Kidney (tissue), 14 donors: ENCODE measurements around the gene TCF3. TPM values are rescaled to one million over a fixed set of nuclear protein-coding genes. Genes with fewer than 3 reads are reported as not detected.

Experiments
- DNase-seq, 5 donors: peaks; one replicate each; pipeline ENCODE4 v3.0.0-alpha.2; 2013 to 2020
- FAIRE-seq: peaks from 2 replicates; lab custom pipeline; 2012; peaks lifted over from hg19 to GRCh38; lab: Jason Lieb, UNC
- H3K27ac ChIP-seq, 2 donors: one replicate each; pipeline ENCODE4 v1.7.0; 2013; ENCODE audit warnings: low read depth in 2 of 2, low read length in 2 of 2, inconsistent platforms in 1 of 2
- H3K27me3 ChIP-seq: one replicate; pipeline ENCODE4 v1.7.1; 2013; ENCODE audit warnings: low read length, inconsistent platforms; ENCODE audit not compliant: control insufficient read depth, insufficient read depth
- H3K36me3 ChIP-seq, 3 donors: one replicate each; pipeline versions ENCODE4 v1.7.0 to v1.7.1; 2013; ENCODE audit warnings: low read length in 3 of 3, control low read depth in 1 of 3, inconsistent platforms in 1 of 3; ENCODE audit not compliant: insufficient read depth in 3 of 3, control insufficient read depth in 2 of 3
- H3K4me1 ChIP-seq, 3 donors: one replicate each; pipeline versions ENCODE4 v1.7.0 to v1.7.1; 2013; ENCODE audit warnings: low read length in 3 of 3, inconsistent platforms in 1 of 3, low read depth in 1 of 3; ENCODE audit not compliant: control insufficient read depth in 2 of 3, insufficient read depth in 2 of 3
- H3K4me3 ChIP-seq, 3 donors: one replicate each; pipeline versions ENCODE4 v1.7.0 to v1.8.1; 2013; ENCODE audit warnings: low read length in 3 of 3, control low read depth in 1 of 3, inconsistent platforms in 1 of 3
- H3K9ac ChIP-seq, 3 donors: one replicate each; pipeline versions ENCODE4 v1.7.0 to v1.7.1; 2013; ENCODE audit warnings: low read length in 3 of 3, control low read depth in 1 of 3, inconsistent platforms in 1 of 3
- H3K9me3 ChIP-seq, 3 donors: one replicate each; pipeline versions ENCODE4 v1.7.0 to v1.7.1; 2013; ENCODE audit warnings: low read length in 3 of 3, control low read depth in 1 of 3, inconsistent platforms in 1 of 3; ENCODE audit not compliant: control insufficient read depth in 2 of 3, insufficient read depth in 1 of 3
- intact Hi-C: fragments of 100-400 bp; cut with DNase I; formaldehyde crosslinking; loops from one replicate; pipeline ENCODE4 v1.11.1; 2022
- polyA plus RNA-seq: library from polyadenylated mRNA; stranded (reverse); fragments of 350-450 nt; fragmentation: Illumina TruSeq; extraction: RNeasy Lipid Tissue Mini Kit (QIAGEN cat#74804); gene quantifications from one replicate; pipeline ENCODE4 v1.2.3, GENCODE V29; 2014; ENCODE audit warnings: low read depth, low replicate concordance; ENCODE audit not compliant: insufficient read depth
- total RNA-seq: library from RNA; stranded (reverse); fragmentation: NEBNext Ultra II Directional; extraction: Animal tissue kit (Norgen Biotek cat#: 25700); gene quantifications from one replicate; pipeline ENCODE4 v1.2.1, GENCODE V29; 2021
- TF ChIP-seq, protein P1 (sequence below): IDR thresholded peaks from 3 replicates; pipeline ENCODE4 v1.5.1; 2012; ENCODE audit warnings: mild to moderate bottlenecking, moderate library complexity, borderline replicate concordance; ENCODE audit not compliant: insufficient read depth; ENCODE audit errors: extremely low read depth
- donor health status: control.
- donor health status: control.
- donor health status: control.
- donor health status: control.
- donor health status: control.
- donor health status: DM: yes; HTN: yes; CAD: no.
- donor health status: Normal renal cell carcinoma (clear cell type).

Gene TCF3
- total and polyA plus RNA-seq, 2 donors from 2014 or later = 20.3 to 50.2 TPM

DNA sequence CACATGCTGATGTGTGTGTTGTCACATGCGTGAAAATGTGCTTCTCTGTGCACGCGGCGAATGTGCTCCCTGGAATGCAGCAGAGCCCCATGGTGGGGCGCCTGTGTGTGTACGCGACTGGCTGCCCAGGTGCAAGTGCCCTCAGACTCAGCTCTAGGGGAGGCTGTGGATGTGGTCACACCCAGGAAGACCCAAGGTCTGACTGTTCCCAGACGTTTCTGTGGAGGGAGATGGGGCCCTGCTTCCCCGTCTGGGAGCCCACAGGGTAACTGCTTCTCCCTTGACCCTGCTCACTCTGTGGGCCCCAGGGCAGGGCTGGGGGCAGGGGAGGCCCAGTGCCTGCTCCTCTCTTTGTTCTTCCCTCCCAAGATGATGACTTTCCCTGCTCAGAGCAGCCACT lies 39.3 kb downstream of the TCF3 start:
- peaks cover 3 to 7% (median 3%) of the 10 kb centered on the region in 3 donors for H3K36me3 ChIP-seq
- FAIRE-seq = no peak

DNA sequence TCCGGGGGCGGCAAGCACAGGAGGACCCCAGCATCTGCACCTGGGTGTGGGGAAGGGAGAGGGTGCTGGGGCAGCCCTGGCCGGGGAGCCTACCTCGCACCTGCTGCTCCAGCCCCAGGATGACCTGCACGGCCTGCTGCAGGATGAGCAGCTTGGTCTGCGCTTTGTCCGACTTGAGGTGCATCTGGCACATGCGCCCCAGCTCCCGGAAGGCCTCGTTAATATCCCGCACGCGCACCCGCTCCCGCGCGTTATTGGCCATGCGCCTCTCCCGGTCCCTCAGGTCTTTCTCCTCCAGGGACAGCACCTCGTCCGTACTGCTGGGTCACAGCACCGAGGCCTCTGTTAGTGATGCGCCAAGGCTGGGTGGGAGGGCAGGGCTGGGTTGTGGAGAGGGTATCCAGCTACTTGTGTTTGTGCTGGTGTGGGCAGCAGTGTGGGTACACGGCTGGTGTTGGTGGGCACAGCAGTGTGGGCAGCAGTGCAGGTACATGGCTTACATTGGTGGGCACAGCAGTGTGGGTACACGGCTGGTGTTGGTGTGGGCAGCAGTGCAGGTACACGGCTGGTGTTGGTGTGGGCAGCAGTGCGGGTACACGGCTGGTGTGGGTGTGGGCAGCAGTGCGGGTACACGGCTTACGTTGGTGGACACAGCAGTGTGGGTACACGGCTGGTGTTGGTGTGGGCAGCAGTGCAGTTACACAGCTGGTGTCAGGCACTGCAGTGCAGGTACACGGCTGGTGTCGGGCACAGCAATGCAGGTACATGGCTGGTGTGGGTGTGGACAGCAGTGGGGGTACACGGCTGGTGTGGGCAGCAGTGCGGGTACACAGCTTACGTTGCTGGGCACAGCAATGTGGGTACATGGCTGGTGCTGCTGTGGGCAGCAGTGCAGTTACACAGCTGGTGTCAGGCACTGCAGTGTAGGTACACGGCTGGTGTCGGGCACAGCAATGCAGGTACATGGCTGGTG lies 40.0 kb downstream of the TCF3 start:
- DNase-seq = no peak
- Histone ChIP-seq H3K36me3 (peaks cover 3 to 7% (median 3%) of the 10 kb centered on the region in 3 donors), H3K9ac (no peak overlapping the region), H3K9me3 (no peaks in the 10 kb centered on the region), H3K27ac (no peak overlapping the region), H3K4me1 (no peaks in the 10 kb centered on the region), H3K27me3 (no peaks in the 10 kb centered on the region), H3K4me3 (no peak overlapping the region)
- FAIRE-seq = no peak
- intact Hi-C loops = no loop called here
- TF ChIP-seq, protein P1, sequence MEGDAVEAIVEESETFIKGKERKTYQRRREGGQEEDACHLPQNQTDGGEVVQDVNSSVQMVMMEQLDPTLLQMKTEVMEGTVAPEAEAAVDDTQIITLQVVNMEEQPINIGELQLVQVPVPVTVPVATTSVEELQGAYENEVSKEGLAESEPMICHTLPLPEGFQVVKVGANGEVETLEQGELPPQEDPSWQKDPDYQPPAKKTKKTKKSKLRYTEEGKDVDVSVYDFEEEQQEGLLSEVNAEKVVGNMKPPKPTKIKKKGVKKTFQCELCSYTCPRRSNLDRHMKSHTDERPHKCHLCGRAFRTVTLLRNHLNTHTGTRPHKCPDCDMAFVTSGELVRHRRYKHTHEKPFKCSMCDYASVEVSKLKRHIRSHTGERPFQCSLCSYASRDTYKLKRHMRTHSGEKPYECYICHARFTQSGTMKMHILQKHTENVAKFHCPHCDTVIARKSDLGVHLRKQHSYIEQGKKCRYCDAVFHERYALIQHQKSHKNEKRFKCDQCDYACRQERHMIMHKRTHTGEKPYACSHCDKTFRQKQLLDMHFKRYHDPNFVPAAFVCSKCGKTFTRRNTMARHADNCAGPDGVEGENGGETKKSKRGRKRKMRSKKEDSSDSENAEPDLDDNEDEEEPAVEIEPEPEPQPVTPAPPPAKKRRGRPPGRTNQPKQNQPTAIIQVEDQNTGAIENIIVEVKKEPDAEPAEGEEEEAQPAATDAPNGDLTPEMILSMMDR = no peak

More for the DNA sequence above, 39.3 kb downstream of the TCF3 start:
- Histone ChIP-seq H3K9ac (no peak overlapping the region), H3K9me3 (no peaks in the 10 kb centered on the region), H3K4me3 (no peak overlapping the region), H3K4me1 (no peaks in the 10 kb centered on the region), H3K27me3 (no peaks in the 10 kb centered on the region), H3K27ac (no peak overlapping the region)
- no peak for DNase-seq
- intact Hi-C loops = no loop called here
- TF ChIP-seq, protein P1 = no peak

DNA sequence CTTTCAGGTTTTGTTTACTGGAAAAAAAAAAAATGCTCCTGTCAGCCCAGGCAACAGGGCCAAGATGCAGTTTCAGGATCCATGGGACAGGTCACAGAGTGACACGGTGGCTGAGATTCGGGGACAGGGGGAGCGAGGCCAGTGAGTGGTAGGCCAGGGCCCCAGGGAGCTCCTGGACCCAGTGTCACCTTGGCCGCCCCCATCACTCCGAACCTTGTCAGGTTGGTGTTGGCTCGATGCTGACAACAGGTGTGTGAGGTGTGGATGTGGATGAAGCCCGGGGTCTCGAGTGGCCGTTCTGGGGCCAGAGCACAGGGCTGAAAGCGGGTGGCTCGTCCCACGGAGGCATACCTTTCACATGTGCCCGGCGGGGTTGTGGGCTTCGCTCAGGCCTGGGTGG lies 41.1 kb downstream of the TCF3 start:
- Histone ChIP-seq H3K27ac (no peak overlapping the region), H3K9ac (no peak overlapping the region), H3K4me1 (peaks cover 0 to under 1% (median 0%) of the 10 kb centered on the region in 3 donors), H3K9me3 (no peaks in the 10 kb centered on the region), H3K4me3 (no peak overlapping the region), H3K36me3 (peaks cover 3 to 7% (median 3%) of the 10 kb centered on the region in 3 donors), H3K27me3 (no peaks in the 10 kb centered on the region)
- intact Hi-C loops = no loop called here
- TF ChIP-seq, protein P1 = no peak
- DNase-seq (no peak), FAIRE-seq (no peak)
